CD1c-positive myeloid dendritic cell (primary cell): ENCODE measurements around the gene TRIM45.
A peak's percentile ranks its signal among the peaks of the same experiment; 100 is the strongest.
"Not testable (repeated sequence)": the region's sequence is repeated elsewhere in the genome, so short reads cannot be mapped to it uniquely, and the experiment has no call there.

Source experiments
- DNase-seq: peaks from one replicate; pipeline ENCODE4 v3.0.0-alpha.2; 2016; ENCODE audit errors: extremely low spot score

TRIM45 gene

GRCh38 chr1:117121589-117122329 is at the start of gene TRIM45:
TSS of gene TRIM45 (minus strand) at chr1:117121749. CDS start at chr1:117121201, 548 bp downstream.
- DNase-seq, result peak; percentile 97

GRCh38 chr1:117169871-117170596 is 48.5 kb upstream of the TRIM45 start:
- DNase-seq, result no peak

- DNase-seq, result no peak
Observed at GRCh38 chr1:117167402-117167801, 45.9 kb upstream of the TRIM45 start.

- no peak for DNase-seq
Observed at GRCh38 chr1:117166076-117166475, 44.5 kb upstream of the TRIM45 start.

- no peak for DNase-seq
Observed at GRCh38 chr1:117164209-117164608, 42.7 kb upstream of the TRIM45 start.

GRCh38 chr1:117162816-117163215 is 41.3 kb upstream of the TRIM45 start:
- no peak for DNase-seq

GRCh38 chr1:117161887-117162286 is 40.3 kb upstream of the TRIM45 start:
- DNase-seq, result no peak

- DNase-seq, result not testable (repeated sequence)
Observed at GRCh38 chr1:117151305-117151704, 29.8 kb upstream of the TRIM45 start.

GRCh38 chr1:117150316-117150715 is 28.8 kb upstream of the TRIM45 start:
- DNase-seq, result no peak

GRCh38 chr1:117147856-117148588 is 26.5 kb upstream of the TRIM45 start:
- DNase-seq, result no peak

GRCh38 chr1:117147341-117147831 is 25.8 kb upstream of the TRIM45 start:
- no peak for DNase-seq

GRCh38 chr1:117146575-117147340 is 25.2 kb upstream of the TRIM45 start:
- no peak for DNase-seq

- no peak for DNase-seq
Observed at GRCh38 chr1:117146072-117146471, 24.5 kb upstream of the TRIM45 start.

GRCh38 chr1:117143871-117144270 is 22.3 kb upstream of the TRIM45 start:
- DNase-seq, result no peak

- DNase-seq, result no peak
Observed at GRCh38 chr1:117143172-117143571, 21.6 kb upstream of the TRIM45 start.

- DNase-seq, result no peak
Observed at GRCh38 chr1:117142200-117142599, 20.7 kb upstream of the TRIM45 start.

- no peak for DNase-seq
Observed at GRCh38 chr1:117138561-117138960, 17.0 kb upstream of the TRIM45 start.

- DNase-seq, result no peak
Observed at GRCh38 chr1:117138106-117138505, 16.6 kb upstream of the TRIM45 start.

GRCh38 chr1:117137281-117137855 is 15.8 kb upstream of the TRIM45 start:
- DNase-seq, result no peak

- no peak for DNase-seq
Observed at GRCh38 chr1:117136749-117137148, 15.2 kb upstream of the TRIM45 start.

- DNase-seq, result no peak
Observed at GRCh38 chr1:117135329-117135728, 13.8 kb upstream of the TRIM45 start.
